ENCODE measurements around the gene OSBPL1A. TPM values are rescaled to one million over a fixed set of nuclear protein-coding genes. Genes with fewer than 3 reads are reported as not detected.

Gene OSBPL1A
- total and polyA plus RNA-seq, 2 experiments from 2014 or later, result 24.6 to 31.3 TPM

DNA sequence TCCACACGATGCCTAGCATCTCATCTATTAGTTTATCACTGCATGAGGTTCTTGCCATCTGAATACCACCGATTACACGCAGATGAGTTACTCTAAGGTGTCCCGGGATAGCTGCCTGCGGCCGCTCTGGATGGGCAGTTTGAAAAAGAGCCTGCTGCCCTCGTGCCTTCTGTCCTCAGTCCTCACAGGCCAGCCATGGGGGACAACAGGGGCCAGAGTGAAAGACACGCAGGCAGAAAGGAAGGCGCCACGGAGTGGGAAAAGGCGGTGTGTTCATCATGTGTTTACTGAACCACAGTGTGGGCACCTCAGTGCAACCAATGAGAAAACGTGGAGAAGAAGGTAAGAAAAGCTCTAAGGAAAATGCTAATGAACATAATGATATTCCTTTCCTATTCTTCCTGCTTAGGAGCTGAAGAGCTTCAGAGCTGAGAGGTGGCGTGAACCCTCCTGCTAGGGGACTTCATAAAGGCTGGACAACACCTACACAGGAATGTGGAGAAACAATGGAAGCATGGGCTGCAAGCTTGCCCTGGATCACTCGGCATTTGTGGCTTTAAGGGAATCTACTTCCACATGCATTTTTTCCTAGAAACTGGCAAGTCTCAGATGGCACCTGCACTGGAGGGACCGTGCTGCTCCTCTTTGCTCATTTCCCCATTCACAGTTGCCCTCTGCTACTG lies 207.8 kb downstream of the OSBPL1A start:
- TF ChIP-seq EZH2phosphoT487 (IDR thresholded peaks at IDR 0.05; ENCODE audit: low read depth, severe bottlenecking, unreplicated experiment) (no peak), EZH2 (IDR thresholded peaks at IDR 0.05; ENCODE audit: borderline replicate concordance) (no peak)
- TF ChIP-seq, protein P1, sequence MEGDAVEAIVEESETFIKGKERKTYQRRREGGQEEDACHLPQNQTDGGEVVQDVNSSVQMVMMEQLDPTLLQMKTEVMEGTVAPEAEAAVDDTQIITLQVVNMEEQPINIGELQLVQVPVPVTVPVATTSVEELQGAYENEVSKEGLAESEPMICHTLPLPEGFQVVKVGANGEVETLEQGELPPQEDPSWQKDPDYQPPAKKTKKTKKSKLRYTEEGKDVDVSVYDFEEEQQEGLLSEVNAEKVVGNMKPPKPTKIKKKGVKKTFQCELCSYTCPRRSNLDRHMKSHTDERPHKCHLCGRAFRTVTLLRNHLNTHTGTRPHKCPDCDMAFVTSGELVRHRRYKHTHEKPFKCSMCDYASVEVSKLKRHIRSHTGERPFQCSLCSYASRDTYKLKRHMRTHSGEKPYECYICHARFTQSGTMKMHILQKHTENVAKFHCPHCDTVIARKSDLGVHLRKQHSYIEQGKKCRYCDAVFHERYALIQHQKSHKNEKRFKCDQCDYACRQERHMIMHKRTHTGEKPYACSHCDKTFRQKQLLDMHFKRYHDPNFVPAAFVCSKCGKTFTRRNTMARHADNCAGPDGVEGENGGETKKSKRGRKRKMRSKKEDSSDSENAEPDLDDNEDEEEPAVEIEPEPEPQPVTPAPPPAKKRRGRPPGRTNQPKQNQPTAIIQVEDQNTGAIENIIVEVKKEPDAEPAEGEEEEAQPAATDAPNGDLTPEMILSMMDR (IDR thresholded peaks at IDR 0.05; ENCODE audit: poor library complexity), result no peak
- Histone ChIP-seq H3K27ac (no peak overlapping the region), H3K4me1 (ENCODE audit: insufficient read depth) (no peaks in the 10 kb centered on the region), H2AFZ (no peak overlapping the region), H3K4me3 (no peak overlapping the region), H4K20me1 (ENCODE audit: insufficient read depth, poor library complexity, severe bottlenecking) (no peaks in the 10 kb centered on the region), H3K9me3 (ENCODE audit: low read depth) (no peaks in the 10 kb centered on the region), H3K36me3 (replicated peaks; ENCODE audit: insufficient read depth, low read depth) (no peaks in the 10 kb centered on the region), H3K4me2 (no peak overlapping the region), H3K79me2 (no peaks in the 10 kb centered on the region), H3K9me2 (replicated peaks; ENCODE audit: insufficient read depth) (no peaks in the 10 kb centered on the region), H3K27me3 (no peaks in the 10 kb centered on the region)
- DNase-seq (ENCODE audit: low spot score), result no peak
- 93% methylated on average over 15 of the region's 15 CpGs for WGBS (ENCODE audit: low lambda C conversion rate, missing lambda C conversion rate)

DNA sequence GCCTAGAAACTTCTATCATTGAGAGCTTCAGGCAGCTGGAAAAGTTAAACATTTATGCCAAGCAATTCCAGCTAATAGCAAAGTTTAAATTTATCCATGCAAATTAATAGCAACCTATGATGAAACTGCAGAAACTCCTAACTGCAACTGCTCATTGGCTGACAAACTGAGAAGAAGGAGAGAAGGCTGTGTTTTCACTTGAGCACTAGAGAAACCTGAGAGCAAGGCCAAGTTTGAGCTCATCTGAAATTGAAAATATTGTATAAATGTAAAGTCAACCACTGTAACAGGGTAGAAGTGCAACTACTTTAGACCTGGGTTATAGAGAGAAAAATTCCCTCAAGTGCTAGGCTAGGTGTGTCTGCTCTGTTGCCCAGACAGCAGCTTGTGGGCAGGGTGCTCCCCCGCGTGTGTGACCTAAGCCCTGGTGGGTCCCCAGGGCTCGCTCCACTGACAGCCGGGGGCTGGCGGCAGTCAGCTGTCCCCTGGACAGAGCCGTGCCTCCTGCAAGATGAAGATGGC lies 208.6 kb downstream of the OSBPL1A start:
- WGBS (ENCODE audit: low lambda C conversion rate, missing lambda C conversion rate), result 83% methylated on average over 6 of the region's 6 CpGs
- Histone ChIP-seq H3K27ac (no peak overlapping the region), H4K20me1 (ENCODE audit: insufficient read depth, poor library complexity, severe bottlenecking) (no peaks in the 10 kb centered on the region), H2AFZ (no peak overlapping the region), H3K4me3 (no peak overlapping the region), H3K4me1 (ENCODE audit: insufficient read depth) (no peaks in the 10 kb centered on the region), H3K79me2 (no peaks in the 10 kb centered on the region), H3K36me3 (replicated peaks; ENCODE audit: insufficient read depth, low read depth) (no peaks in the 10 kb centered on the region), H3K4me2 (no peak overlapping the region), H3K9me3 (ENCODE audit: low read depth) (no peaks in the 10 kb centered on the region), H3K9me2 (replicated peaks; ENCODE audit: insufficient read depth) (no peaks in the 10 kb centered on the region), H3K27me3 (no peaks in the 10 kb centered on the region)
- DNase-seq (ENCODE audit: low spot score), result no peak
- TF ChIP-seq EZH2 (IDR thresholded peaks at IDR 0.05; ENCODE audit: borderline replicate concordance) (no peak), EZH2phosphoT487 (IDR thresholded peaks at IDR 0.05; ENCODE audit: low read depth, severe bottlenecking, unreplicated experiment) (no peak)
- TF ChIP-seq, protein P1 (IDR thresholded peaks at IDR 0.05; ENCODE audit: poor library complexity), result no peak

DNA sequence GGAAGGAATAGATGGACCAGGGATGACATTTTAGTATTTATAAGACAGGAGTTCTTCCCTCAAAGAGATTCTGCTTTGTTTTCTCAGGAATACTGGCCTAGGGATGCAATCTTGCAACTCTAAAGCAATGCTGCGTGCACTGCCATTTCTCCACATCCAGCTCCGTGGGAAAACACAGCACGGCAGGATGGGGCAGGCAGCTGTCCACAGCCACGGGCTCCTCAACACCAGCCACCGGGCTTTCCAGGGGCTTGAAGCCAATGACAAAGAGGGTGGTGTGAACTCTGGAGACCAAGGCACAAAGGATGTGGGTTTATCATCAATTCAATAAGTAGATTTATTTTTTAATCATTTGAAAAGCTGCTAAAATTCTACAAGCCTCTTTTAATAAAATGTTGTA lies 209.5 kb downstream of the OSBPL1A start:
- Histone ChIP-seq H3K4me3 (no peak overlapping the region), H3K9me3 (ENCODE audit: low read depth) (no peaks in the 10 kb centered on the region), H3K79me2 (no peaks in the 10 kb centered on the region), H3K36me3 (replicated peaks; ENCODE audit: insufficient read depth, low read depth) (no peaks in the 10 kb centered on the region), H3K27me3 (no peaks in the 10 kb centered on the region), H3K4me1 (ENCODE audit: insufficient read depth) (no peaks in the 10 kb centered on the region), H3K27ac (no peak overlapping the region), H3K9me2 (replicated peaks; ENCODE audit: insufficient read depth) (no peaks in the 10 kb centered on the region), H2AFZ (no peak overlapping the region), H3K4me2 (no peak overlapping the region), H4K20me1 (ENCODE audit: insufficient read depth, poor library complexity, severe bottlenecking) (no peaks in the 10 kb centered on the region)
- WGBS (ENCODE audit: low lambda C conversion rate, missing lambda C conversion rate), result 87% methylated on average over 5 of the region's 5 CpGs
- TF ChIP-seq EZH2phosphoT487 (IDR thresholded peaks at IDR 0.05; ENCODE audit: low read depth, severe bottlenecking, unreplicated experiment) (no peak), EZH2 (IDR thresholded peaks at IDR 0.05; ENCODE audit: borderline replicate concordance) (no peak)
- TF ChIP-seq, protein P1 (IDR thresholded peaks at IDR 0.05; ENCODE audit: poor library complexity), result no peak
- DNase-seq (ENCODE audit: low spot score), result no peak
